GM12891 (cell line): ENCODE data around the gene STOX2.

Experiments used
- POLR2A ChIP-seq: IDR thresholded peaks from 2 replicates; pipeline ENCODE4 v1.6.1; 2011; ENCODE audit warnings: low read depth, low read length, control low read depth
- POLR2AphosphoS5 ChIP-seq: IDR thresholded peaks from 2 replicates; pipeline ENCODE4 v1.6.1; 2011; ENCODE audit warnings: low read depth, low read length, control low read depth

DNA sequence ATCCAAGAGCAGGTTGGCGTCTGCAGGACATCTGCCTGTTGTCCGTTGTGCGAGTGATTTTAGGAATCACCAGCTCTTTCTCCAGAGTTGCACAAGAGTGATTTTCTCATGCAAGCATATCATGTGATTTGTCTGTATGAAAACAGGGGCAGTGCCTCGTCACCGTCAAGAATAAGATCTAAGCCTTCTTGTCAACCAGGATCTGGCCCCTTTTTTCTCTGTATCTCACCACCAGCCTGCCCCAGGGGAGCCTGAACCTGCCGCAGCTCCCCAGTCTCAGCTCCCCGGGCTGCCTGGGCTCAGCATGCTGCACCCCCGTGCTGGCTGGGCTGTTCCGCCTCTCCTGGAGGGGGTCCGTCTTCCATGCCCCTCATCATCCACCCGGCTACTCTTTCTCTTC, 90.5 kb downstream of the STOX2 start:
- TF ChIP-seq POLR2A (no peak), POLR2AphosphoS5 (no peak)
